Frontal cortex (tissue), 4 donors: ENCODE results near the gene PPP1R3D. TPM values are rescaled to one million over a fixed set of nuclear protein-coding genes. Genes with fewer than 3 reads are reported as not detected.

Experiments
- DNase-seq, 2 donors: peaks; one replicate each; pipeline ENCODE4 v3.0.0; 2012; ENCODE audit warnings: low spot score in 2 of 2
- FAIRE-seq: peaks from 2 replicates; lab custom pipeline; 2012; peaks lifted over from hg19 to GRCh38; lab: Jason Lieb, UNC
- total RNA-seq: library from RNA; depleted of rRNA; stranded (reverse); fragments of >200 nt; gene quantifications from one replicate; pipeline ENCODE4 v1.2.3, GENCODE V29; 2014
- donor health status: control.
- donor health status: control.
- donor health status: control.

PPP1R3D gene
- total RNA-seq, 1 donor from 2014 or later, result 2.4 TPM

- DNase-seq (no peak), FAIRE-seq (peak; percentile 76)
These were observed 9.0 kb upstream of the PPP1R3D start for GRCh38 chr20:59948828-59949720.

GRCh38 chr20:59948212-59948611 is 8.1 kb upstream of the PPP1R3D start:
- FAIRE-seq (no peak), DNase-seq (no peak)

GRCh38 chr20:59947376-59947775 is 7.3 kb upstream of the PPP1R3D start:
- no peak for DNase-seq
- no peak for FAIRE-seq

- FAIRE-seq, result no peak
- DNase-seq, result no peak
These were observed 5.6 kb upstream of the PPP1R3D start for GRCh38 chr20:59945731-59946130.

- FAIRE-seq (no peak), DNase-seq (no peak)
These were observed 5.1 kb upstream of the PPP1R3D start for GRCh38 chr20:59945175-59945574.

- DNase-seq, result no peak
- no peak for FAIRE-seq
These were observed 4.6 kb upstream of the PPP1R3D start for GRCh38 chr20:59944726-59945125.

- FAIRE-seq (no peak), DNase-seq (no peak)
These were observed 2.1 kb upstream of the PPP1R3D start for GRCh38 chr20:59942245-59942644.

- FAIRE-seq (no peak), DNase-seq (no peak)
These were observed 820 bp upstream of the PPP1R3D start for GRCh38 chr20:59940956-59941294.

- no peak for FAIRE-seq
- no peak for DNase-seq
These were observed 301 bp downstream of the PPP1R3D start for GRCh38 chr20:59939879-59940128.

GRCh38 chr20:59939052-59939878 is 840 bp downstream of the PPP1R3D start:
- no peak for FAIRE-seq
- DNase-seq, result no peak

- no peak for DNase-seq
- FAIRE-seq, result no peak
These were observed 1.4 kb downstream of the PPP1R3D start for GRCh38 chr20:59938696-59939051.

GRCh38 chr20:59938221-59938620 is 1.9 kb downstream of the PPP1R3D start:
- FAIRE-seq (no peak), DNase-seq (no peak)

- FAIRE-seq, result no peak
- no peak for DNase-seq
These were observed 3.0 kb downstream of the PPP1R3D start for GRCh38 chr20:59937150-59937549.

GRCh38 chr20:59936409-59936808 is 3.7 kb downstream of the PPP1R3D start:
- DNase-seq (no peak), FAIRE-seq (no peak)

GRCh38 chr20:59935457-59936185 is 4.5 kb downstream of the PPP1R3D start:
- FAIRE-seq, result no peak
- DNase-seq, result no peak

GRCh38 chr20:59933849-59934585 is 6.1 kb downstream of the PPP1R3D start:
- FAIRE-seq (no peak), DNase-seq (peak; percentile 84 to 85)

- FAIRE-seq (no peak), DNase-seq (peak; percentile 76 to 79)
These were observed 6.7 kb downstream of the PPP1R3D start, which contains the start of gene SYCP2 for GRCh38 chr20:59933296-59933848. Gene SYCP2 (minus strand): TSS chr20:59933637. CDS start chr20:59922413, 11,224 bp downstream.

- DNase-seq (no peak), FAIRE-seq (no peak)
These were observed 7.3 kb downstream of the PPP1R3D start for GRCh38 chr20:59932616-59933295.
